Loucy (cell line): Measurements from ENCODE around the gene GOLGA8B.

Source experiments
- H2AFZ ChIP-seq: fragments of 200-600 bp; sonication (generic); 2 replicates; pipeline ENCODE4 v1.6.0; 2016; ENCODE audit warnings: antibody characterized with exemption, mild to moderate bottlenecking, low read length, moderate library complexity
- H3F3A ChIP-seq: fragments of 200-600 bp; 2 replicates; pipeline ENCODE4 v1.6.0; 2016; ENCODE audit warnings: antibody characterized with exemption, low read depth, mild to moderate bottlenecking
- H3K27me3 ChIP-seq: fragments of 200-600 bp; sonication (generic); 2 replicates; pipeline ENCODE4 v1.6.1; 2014; ENCODE audit warnings: low read length, mild to moderate bottlenecking; ENCODE audit not compliant: insufficient read depth, poor library complexity, severe bottlenecking
- H3K36me3 ChIP-seq: fragments of 200-600 bp; sonication (generic); 2 replicates; pipeline ENCODE4 v1.6.1; 2016; ENCODE audit warnings: low read length; ENCODE audit not compliant: insufficient read depth
- H3K4me1 ChIP-seq: fragments of 200-600 bp; sonication (generic); 2 replicates; pipeline ENCODE4 v1.5.1; 2014; ENCODE audit warnings: low read length, mild to moderate bottlenecking; ENCODE audit not compliant: insufficient read depth, poor library complexity, severe bottlenecking
- H3K4me2 ChIP-seq: fragments of 200-600 bp; sonication (generic); 2 replicates; pipeline ENCODE4 v1.6.0; 2014; ENCODE audit warnings: antibody characterized with exemption, low read length, low read depth, mild to moderate bottlenecking; ENCODE audit not compliant: poor library complexity, severe bottlenecking
- H3K4me3 ChIP-seq: fragments of 200-600 bp; sonication (generic); 2 replicates; pipeline ENCODE4 v1.5.1; 2014; ENCODE audit warnings: low read length, mild to moderate bottlenecking, mixed read lengths; ENCODE audit not compliant: poor library complexity, severe bottlenecking
- H3K79me2 ChIP-seq: fragments of 200-600 bp; sonication (generic); 2 replicates; pipeline ENCODE4 v1.6.1; 2014; ENCODE audit warnings: low read length; ENCODE audit not compliant: insufficient read depth
- H3K9ac ChIP-seq: fragments of 200-600 bp; sonication (generic); 2 replicates; pipeline ENCODE4 v1.6.0; 2014; ENCODE audit warnings: mild to moderate bottlenecking, low read depth, low read length, moderate library complexity; ENCODE audit not compliant: poor library complexity, severe bottlenecking
- H3K9me2 ChIP-seq: fragments of 200-600 bp; sonication (generic); replicated peaks from 2 replicates; pipeline ENCODE4 v1.6.1; 2016; ENCODE audit warnings: low read depth, low read length, mixed read lengths
- H3K9me3 ChIP-seq: fragments of 200-600 bp; sonication (generic); 2 replicates; pipeline ENCODE4 v1.6.1; 2014; ENCODE audit warnings: mild to moderate bottlenecking, antibody characterized with exemption, low read length, low read depth; ENCODE audit not compliant: insufficient read depth
- H4K20me1 ChIP-seq: fragments of 200-600 bp; sonication (generic); 2 replicates; pipeline ENCODE4 v1.6.0; 2014; ENCODE audit warnings: antibody characterized with exemption, low read length, mild to moderate bottlenecking; ENCODE audit not compliant: insufficient read depth, poor library complexity, severe bottlenecking
- EZH2phosphoT487 ChIP-seq: fragments of 200-600 bp; IDR thresholded peaks from 2 replicates; pipeline ENCODE4 v1.6.1; 2018; ENCODE audit warnings: antibody characterized with exemption, mild to moderate bottlenecking, moderate library complexity, borderline replicate concordance
- TF ChIP-seq, protein P1 (sequence below): fragments of 200-600 bp; sonication (generic); conservative IDR thresholded peaks from 2 replicates; pipeline ENCODE4 v1.5.1; 2014; ENCODE audit warnings: mild to moderate bottlenecking, antibody characterized with exemption, low read length

The GOLGA8B gene

DNA sequence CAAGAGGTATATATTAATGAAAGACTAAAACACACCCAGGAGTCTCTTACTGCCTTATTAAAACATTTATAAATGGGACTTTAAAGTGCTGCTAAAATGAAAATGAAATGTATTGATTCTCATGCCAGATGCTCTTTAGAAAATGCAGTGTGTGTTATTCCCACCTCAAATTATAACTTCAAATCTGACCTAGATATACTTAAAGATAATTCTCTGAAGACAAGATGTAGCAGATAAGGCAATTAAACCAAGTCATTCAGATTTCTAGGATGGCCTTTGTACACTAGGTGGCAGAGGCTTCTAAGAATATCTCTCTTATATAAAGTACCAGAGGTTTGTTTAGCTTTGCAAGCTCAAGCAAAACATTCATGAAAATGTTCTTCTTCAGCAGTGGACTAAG, 26.9 kb upstream of the GOLGA8B start:
- no peaks in the 10 kb centered on the region for H3K79me2 ChIP-seq
- H3K36me3 ChIP-seq = no peaks in the 10 kb centered on the region
- H3K9me3 ChIP-seq = no peaks in the 10 kb centered on the region
- H4K20me1 ChIP-seq = no peaks in the 10 kb centered on the region
- H3F3A ChIP-seq = no peaks in the 10 kb centered on the region
- no peaks in the 10 kb centered on the region for H3K27me3 ChIP-seq
- H3K4me2 ChIP-seq = peak overlapping the region; percentile 41
- no peak overlapping the region for H2AFZ ChIP-seq
- no peak overlapping the region for H3K9ac ChIP-seq
- no peaks in the 10 kb centered on the region for H3K9me2 ChIP-seq
- TF ChIP-seq, protein P1, sequence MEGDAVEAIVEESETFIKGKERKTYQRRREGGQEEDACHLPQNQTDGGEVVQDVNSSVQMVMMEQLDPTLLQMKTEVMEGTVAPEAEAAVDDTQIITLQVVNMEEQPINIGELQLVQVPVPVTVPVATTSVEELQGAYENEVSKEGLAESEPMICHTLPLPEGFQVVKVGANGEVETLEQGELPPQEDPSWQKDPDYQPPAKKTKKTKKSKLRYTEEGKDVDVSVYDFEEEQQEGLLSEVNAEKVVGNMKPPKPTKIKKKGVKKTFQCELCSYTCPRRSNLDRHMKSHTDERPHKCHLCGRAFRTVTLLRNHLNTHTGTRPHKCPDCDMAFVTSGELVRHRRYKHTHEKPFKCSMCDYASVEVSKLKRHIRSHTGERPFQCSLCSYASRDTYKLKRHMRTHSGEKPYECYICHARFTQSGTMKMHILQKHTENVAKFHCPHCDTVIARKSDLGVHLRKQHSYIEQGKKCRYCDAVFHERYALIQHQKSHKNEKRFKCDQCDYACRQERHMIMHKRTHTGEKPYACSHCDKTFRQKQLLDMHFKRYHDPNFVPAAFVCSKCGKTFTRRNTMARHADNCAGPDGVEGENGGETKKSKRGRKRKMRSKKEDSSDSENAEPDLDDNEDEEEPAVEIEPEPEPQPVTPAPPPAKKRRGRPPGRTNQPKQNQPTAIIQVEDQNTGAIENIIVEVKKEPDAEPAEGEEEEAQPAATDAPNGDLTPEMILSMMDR = peak; percentile 58
- no peak for TF ChIP-seq EZH2phosphoT487
- H3K4me3 ChIP-seq = peak overlapping the region; percentile 31
- peaks cover 10% of the 10 kb centered on the region for H3K4me1 ChIP-seq

DNA sequence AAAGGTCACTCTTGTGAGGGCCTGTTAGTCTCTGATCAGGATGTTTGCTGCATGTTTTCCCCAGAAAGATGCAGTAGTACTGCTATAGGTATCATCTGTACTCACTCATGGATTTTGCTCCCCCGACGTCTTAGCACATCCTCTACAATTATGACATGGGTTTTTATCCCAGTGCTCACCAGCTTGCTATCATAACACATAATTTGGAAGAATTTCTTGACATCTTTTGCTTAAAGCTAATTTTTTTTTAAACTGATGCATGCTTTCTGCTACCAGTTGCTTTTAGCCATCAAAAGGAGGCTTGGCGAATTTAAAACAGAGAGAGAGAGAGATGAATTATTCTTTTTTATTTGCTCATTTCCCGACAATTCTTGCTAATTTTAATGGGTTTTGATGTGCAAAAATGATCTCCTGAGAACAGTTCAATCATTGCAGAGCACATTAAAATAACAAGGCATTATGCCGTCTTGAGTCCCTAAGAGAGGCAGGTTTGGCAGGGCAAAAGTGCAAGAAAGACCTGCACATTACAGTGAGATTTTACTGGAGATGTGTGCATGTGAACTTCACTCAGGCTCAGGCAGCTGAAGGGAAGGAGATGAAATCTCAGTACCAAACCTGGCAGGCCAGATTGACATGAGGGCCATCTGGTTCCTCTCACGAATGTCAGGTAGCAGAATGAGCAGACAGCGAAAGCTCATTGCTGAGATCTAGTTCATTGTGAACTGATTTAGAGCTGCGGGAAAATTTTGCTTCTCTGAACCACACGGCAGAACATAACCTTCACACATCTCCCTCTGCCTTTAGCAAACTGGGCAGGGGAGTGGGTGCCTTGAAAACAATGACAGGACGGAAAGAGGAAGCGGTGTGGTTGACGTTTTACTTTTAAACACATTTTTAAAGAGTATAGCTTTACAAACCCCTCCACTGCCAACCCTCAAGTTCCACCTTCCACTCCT, 25.9 kb upstream of the GOLGA8B start:
- H3K4me2 ChIP-seq = peak overlapping the region; percentile 41
- peak overlapping the region; percentile 73; the same call in 1 of the 2 replicates for H2AFZ ChIP-seq

DNA sequence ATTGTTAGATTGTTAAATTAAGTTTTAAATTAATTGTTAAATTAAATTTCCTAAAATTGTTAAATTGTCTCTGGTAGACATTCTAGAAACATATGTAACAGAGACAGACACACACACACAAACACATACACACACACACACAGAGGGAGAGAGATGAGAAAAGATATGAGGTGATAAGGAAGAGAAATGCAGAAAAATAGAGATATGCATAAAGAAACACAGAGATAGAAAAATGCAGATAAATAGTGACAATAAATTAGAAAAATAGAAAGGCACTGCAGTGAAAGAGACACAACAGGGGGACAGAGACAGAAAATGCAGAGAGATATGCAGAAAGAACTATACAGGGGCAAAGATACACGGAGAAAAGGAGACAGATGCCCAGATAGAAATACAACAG, 25.1 kb upstream of the GOLGA8B start:
- Histone ChIP-seq H3F3A (no peaks in the 10 kb centered on the region), H3K9me2 (no peaks in the 10 kb centered on the region), H4K20me1 (no peaks in the 10 kb centered on the region), H3K9me3 (no peaks in the 10 kb centered on the region), H3K4me3 (no peak overlapping the region), H3K4me2 (no peak overlapping the region), H3K9ac (no peak overlapping the region), H3K27me3 (no peaks in the 10 kb centered on the region), H2AFZ (no peak overlapping the region), H3K4me1 (peaks cover 10% of the 10 kb centered on the region), H3K79me2 (no peaks in the 10 kb centered on the region), H3K36me3 (no peaks in the 10 kb centered on the region)
- no peak for TF ChIP-seq EZH2phosphoT487
- TF ChIP-seq, protein P1 = no peak

More for the DNA sequence above, 25.9 kb upstream of the GOLGA8B start:
- H3K9me3 ChIP-seq = no peaks in the 10 kb centered on the region
- no peaks in the 10 kb centered on the region for H3K79me2 ChIP-seq
- TF ChIP-seq EZH2phosphoT487 = no peak
- no peaks in the 10 kb centered on the region for H3K9me2 ChIP-seq
- peaks cover 10% of the 10 kb centered on the region for H3K4me1 ChIP-seq
- no peak overlapping the region for H3K9ac ChIP-seq
- H4K20me1 ChIP-seq = no peaks in the 10 kb centered on the region
- no peaks in the 10 kb centered on the region for H3K36me3 ChIP-seq
- H3F3A ChIP-seq = no peaks in the 10 kb centered on the region
- peak overlapping the region; percentile 31 for H3K4me3 ChIP-seq
- no peaks in the 10 kb centered on the region for H3K27me3 ChIP-seq
